Ovary (tissue), 3 donors: Measurements from ENCODE around the gene NEDD1.

Experiments used
- EP300 ChIP-seq: sonication (generic); formaldehyde crosslinking; IDR thresholded peaks from one replicate; pipeline ENCODE4 v1.6.1; 2017; ENCODE audit warnings: antibody characterized with exemption
- POLR2A ChIP-seq: fragments of 450-650 bp; IDR thresholded peaks from one replicate; pipeline ENCODE4 v1.6.1; 2017; ENCODE audit warnings: antibody characterized with exemption, mild to moderate bottlenecking, moderate library complexity
- TF ChIP-seq, protein P1 (sequence below), 3 donors: fragments of 450-650 bp in 2 of 3; fragments of 200-600 bp in 1 of 3; IDR thresholded peaks; one replicate each; pipeline versions ENCODE4 v1.5.1 to v1.8.0; 2016 to 2022; ENCODE audit warnings: antibody characterized with exemption in 3 of 3, mild to moderate bottlenecking in 1 of 3
- donor health status: DM: no; HTN: no; CAD: no.

GRCh38 chr12:96866801-96867590, 40.1 kb upstream of the NEDD1 start:
- TF ChIP-seq POLR2A (no peak), EP300 (no peak)
- TF ChIP-seq, protein P1, sequence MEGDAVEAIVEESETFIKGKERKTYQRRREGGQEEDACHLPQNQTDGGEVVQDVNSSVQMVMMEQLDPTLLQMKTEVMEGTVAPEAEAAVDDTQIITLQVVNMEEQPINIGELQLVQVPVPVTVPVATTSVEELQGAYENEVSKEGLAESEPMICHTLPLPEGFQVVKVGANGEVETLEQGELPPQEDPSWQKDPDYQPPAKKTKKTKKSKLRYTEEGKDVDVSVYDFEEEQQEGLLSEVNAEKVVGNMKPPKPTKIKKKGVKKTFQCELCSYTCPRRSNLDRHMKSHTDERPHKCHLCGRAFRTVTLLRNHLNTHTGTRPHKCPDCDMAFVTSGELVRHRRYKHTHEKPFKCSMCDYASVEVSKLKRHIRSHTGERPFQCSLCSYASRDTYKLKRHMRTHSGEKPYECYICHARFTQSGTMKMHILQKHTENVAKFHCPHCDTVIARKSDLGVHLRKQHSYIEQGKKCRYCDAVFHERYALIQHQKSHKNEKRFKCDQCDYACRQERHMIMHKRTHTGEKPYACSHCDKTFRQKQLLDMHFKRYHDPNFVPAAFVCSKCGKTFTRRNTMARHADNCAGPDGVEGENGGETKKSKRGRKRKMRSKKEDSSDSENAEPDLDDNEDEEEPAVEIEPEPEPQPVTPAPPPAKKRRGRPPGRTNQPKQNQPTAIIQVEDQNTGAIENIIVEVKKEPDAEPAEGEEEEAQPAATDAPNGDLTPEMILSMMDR (IDR thresholded peaks at IDR 0.05): no peak
